HepG2 (cell line): ENCODE results near the gene DPH2. TPM values are rescaled to one million over a fixed set of nuclear protein-coding genes. Genes with fewer than 3 reads are reported as not detected.

Experiments used
- BORCS8-MEF2B ChIP-seq: sonication (generic); formaldehyde crosslinking; IDR thresholded peaks from 2 replicates; pipeline ENCODE4 v1.8.0; 2022; ENCODE audit warnings: mild to moderate bottlenecking, missing genetic modification reagents
- GATAD1 ChIP-seq: IDR thresholded peaks from 2 replicates; pipeline ENCODE4 v1.6.1; 2016; ENCODE audit warnings: missing genetic modification reagents, missing compliant biosample characterization
- HCFC1 ChIP-seq: fragments of 150-350 bp; IDR thresholded peaks from 2 replicates; pipeline ENCODE4 v1.6.1; 2014; ENCODE audit warnings: low read depth, low read length
- HDAC1 ChIP-seq: sonication (generic); formaldehyde crosslinking; IDR thresholded peaks from 2 replicates; pipeline ENCODE4 v1.5.1; 2020; ENCODE audit warnings: mild to moderate bottlenecking, missing genetic modification reagents
- KLF6 ChIP-seq: IDR thresholded peaks from 2 replicates; pipeline ENCODE4 v1.8.0; 2016; ENCODE audit warnings: missing biosample characterization, missing genetic modification reagents
- KMT2A ChIP-seq: sonication (generic); formaldehyde crosslinking; IDR thresholded peaks from 2 replicates; pipeline ENCODE4 v1.4.0; 2020; ENCODE audit warnings: missing genetic modification reagents
- NFE2L1 ChIP-seq: sonication (generic); formaldehyde crosslinking; IDR thresholded peaks from 2 replicates; pipeline ENCODE4 v1.4.0; 2020; ENCODE audit warnings: missing genetic modification reagents, mild to moderate bottlenecking, borderline replicate concordance
- NR2C2 ChIP-seq: sonication (generic); formaldehyde crosslinking; IDR thresholded peaks from 2 replicates; pipeline ENCODE4 v1.4.0; 2020; ENCODE audit warnings: missing genetic modification reagents, mild to moderate bottlenecking, moderate library complexity, borderline replicate concordance
- SALL1 ChIP-seq: sonication (generic); formaldehyde crosslinking; IDR thresholded peaks from 2 replicates; pipeline ENCODE4 v1.8.0; 2022; ENCODE audit warnings: mild to moderate bottlenecking, missing genetic modification reagents
- ZFP37 ChIP-seq: sonication (generic); formaldehyde crosslinking; IDR thresholded peaks from 2 replicates; pipeline ENCODE4 v1.4.0; 2020; ENCODE audit warnings: missing genetic modification reagents, borderline replicate concordance
- ZFX ChIP-seq: sonication (generic); formaldehyde crosslinking; IDR thresholded peaks from 2 replicates; pipeline ENCODE4 v1.4.0; 2020; ENCODE audit warnings: mild to moderate bottlenecking, low read depth, missing genetic modification reagents, moderate library complexity
- ZNF17 ChIP-seq: sonication (generic); formaldehyde crosslinking; IDR thresholded peaks from 2 replicates; pipeline ENCODE4 v1.5.0; 2020; ENCODE audit warnings: mild to moderate bottlenecking, missing genetic modification reagents
- ZNF382 ChIP-seq: sonication (generic); formaldehyde crosslinking; IDR thresholded peaks from 2 replicates; pipeline ENCODE4 v1.5.0; 2020; ENCODE audit warnings: missing genetic modification reagents, mild to moderate bottlenecking, borderline replicate concordance
- ZNF484 ChIP-seq: sonication (generic); formaldehyde crosslinking; IDR thresholded peaks from 2 replicates; pipeline ENCODE4 v1.5.1; 2020; ENCODE audit warnings: mild to moderate bottlenecking, low read depth, missing genetic modification reagents, borderline replicate concordance
- ZNF567 ChIP-seq: sonication (generic); formaldehyde crosslinking; IDR thresholded peaks from 2 replicates; pipeline ENCODE4 v1.8.1; 2023; ENCODE audit warnings: mild to moderate bottlenecking, missing genetic modification reagents, borderline replicate concordance
- ZNF598 ChIP-seq: sonication (generic); formaldehyde crosslinking; IDR thresholded peaks from 2 replicates; pipeline ENCODE4 v1.5.1; 2020; ENCODE audit warnings: mild to moderate bottlenecking, missing genetic modification reagents, borderline replicate concordance
- ZNF672 ChIP-seq: sonication (generic); formaldehyde crosslinking; IDR thresholded peaks from 2 replicates; pipeline ENCODE4 v1.8.1; 2022; ENCODE audit warnings: missing genetic modification reagents
- ZNF7 ChIP-seq: IDR thresholded peaks from 2 replicates; pipeline ENCODE4 v1.6.1; 2016; ENCODE audit warnings: missing biosample characterization, missing genetic modification reagents
- ZNF83 ChIP-seq: sonication (generic); formaldehyde crosslinking; IDR thresholded peaks from 2 replicates; pipeline ENCODE4 v1.4.0; 2020; ENCODE audit warnings: missing genetic modification reagents, mild to moderate bottlenecking, borderline replicate concordance
- polyA plus RNA-seq, 8 experiments: library from polyadenylated mRNA; depleted of rRNA in 3 of 8; stranded (reverse) in 7 of 8; unstranded in 1 of 8; fragments of >200 nt; fragmentation: Illumina TruSeq in 4 of 8; extraction: Trizol in 4 of 8; gene quantifications; 2 replicates each; pipeline versions ENCODE4 v1.2.1 to v1.2.3, GENCODE V29; 2011 to 2016; ENCODE audit warnings: low read depth in 4 of 8, missing spikeins in 1 of 8, mixed read lengths in 1 of 8; ENCODE audit not compliant: insufficient read depth in 1 of 8
- total RNA-seq, 5 experiments: library from RNA; depleted of rRNA; stranded (reverse); fragments of >200 nt; fragmentation: Illumina TruSeq; extraction: Trizol; gene quantifications; 2 replicates each; pipeline ENCODE4 v1.2.3, GENCODE V29; 2016; ENCODE audit warnings: low read depth in 1 of 5
- TF ChIP-seq, protein P1 (sequence below): sonication (generic); formaldehyde crosslinking; conservative IDR thresholded peaks from 2 replicates; pipeline ENCODE4 v1.4.0; 2020; ENCODE audit warnings: missing genetic modification reagents
- TF ChIP-seq, protein P2 (sequence below): sonication (generic); formaldehyde crosslinking; IDR thresholded peaks from 2 replicates; pipeline ENCODE4 v1.5.1; 2020; ENCODE audit warnings: missing genetic modification reagents, mild to moderate bottlenecking, borderline replicate concordance
- TF ChIP-seq, protein P3 (sequence below): sonication (generic); formaldehyde crosslinking; IDR thresholded peaks from 2 replicates; pipeline ENCODE4 v1.5.0; 2020; ENCODE audit warnings: mild to moderate bottlenecking, missing genetic modification reagents
- TF ChIP-seq, protein P4 (sequence below): sonication (generic); formaldehyde crosslinking; IDR thresholded peaks from 2 replicates; pipeline ENCODE4 v1.5.0; 2020; ENCODE audit warnings: mild to moderate bottlenecking, missing genetic modification reagents, moderate library complexity
- TF ChIP-seq, protein P5 (sequence below): IDR thresholded peaks from 2 replicates; pipeline ENCODE4 v1.6.1; 2016; ENCODE audit warnings: missing genetic modification reagents, missing compliant biosample characterization

DPH2 gene
- total and polyA plus RNA-seq, 2 of the 13 experiments (the other 11 are each of a cell fraction or from before 2014, with no cell fraction given), result 32.2 to 38.3 TPM

- peak; percentile 90 for TF ChIP-seq GATAD1 (CRISPR knock-in tag)
- TF ChIP-seq ZNF382 (CRISPR knock-in tag), result no peak
- peak; percentile 62; the same call in 1 of the 2 replicates for TF ChIP-seq ZFX (CRISPR knock-in tag)
- no peak for TF ChIP-seq ZNF484 (CRISPR knock-in tag)
- TF ChIP-seq, protein P1, sequence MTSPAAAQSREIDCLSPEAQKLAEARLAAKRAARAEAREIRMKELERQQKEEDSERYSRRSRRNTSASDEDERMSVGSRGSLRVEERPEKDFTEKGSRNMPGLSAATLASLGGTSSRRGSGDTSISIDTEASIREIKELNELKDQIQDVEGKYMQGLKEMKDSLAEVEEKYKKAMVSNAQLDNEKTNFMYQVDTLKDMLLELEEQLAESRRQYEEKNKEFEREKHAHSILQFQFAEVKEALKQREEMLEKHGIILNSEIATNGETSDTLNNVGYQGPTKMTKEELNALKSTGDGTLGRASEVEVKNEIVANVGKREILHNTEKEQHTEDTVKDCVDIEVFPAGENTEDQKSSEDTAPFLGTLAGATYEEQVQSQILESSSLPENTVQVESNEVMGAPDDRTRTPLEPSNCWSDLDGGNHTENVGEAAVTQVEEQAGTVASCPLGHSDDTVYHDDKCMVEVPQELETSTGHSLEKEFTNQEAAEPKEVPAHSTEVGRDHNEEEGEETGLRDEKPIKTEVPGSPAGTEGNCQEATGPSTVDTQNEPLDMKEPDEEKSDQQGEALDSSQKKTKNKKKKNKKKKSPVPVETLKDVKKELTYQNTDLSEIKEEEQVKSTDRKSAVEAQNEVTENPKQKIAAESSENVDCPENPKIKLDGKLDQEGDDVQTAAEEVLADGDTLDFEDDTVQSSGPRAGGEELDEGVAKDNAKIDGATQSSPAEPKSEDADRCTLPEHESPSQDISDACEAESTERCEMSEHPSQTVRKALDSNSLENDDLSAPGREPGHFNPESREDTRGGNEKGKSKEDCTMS, result no peak
- TF ChIP-seq BORCS8-MEF2B (CRISPR knock-in tag), result no peak
- TF ChIP-seq NFE2L1 (CRISPR knock-in tag), result no peak
- TF ChIP-seq ZNF83 (CRISPR knock-in tag), result no peak
- no peak for TF ChIP-seq ZNF598 (CRISPR knock-in tag)
- 0 out of 2 replicates have a peak, but pooled peaks have one; percentile 38 for TF ChIP-seq KMT2A
- TF ChIP-seq, protein P2, sequence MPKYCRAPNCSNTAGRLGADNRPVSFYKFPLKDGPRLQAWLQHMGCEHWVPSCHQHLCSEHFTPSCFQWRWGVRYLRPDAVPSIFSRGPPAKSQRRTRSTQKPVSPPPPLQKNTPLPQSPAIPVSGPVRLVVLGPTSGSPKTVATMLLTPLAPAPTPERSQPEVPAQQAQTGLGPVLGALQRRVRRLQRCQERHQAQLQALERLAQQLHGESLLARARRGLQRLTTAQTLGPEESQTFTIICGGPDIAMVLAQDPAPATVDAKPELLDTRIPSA (CRISPR knock-in tag), result no peak
- TF ChIP-seq, protein P3, sequence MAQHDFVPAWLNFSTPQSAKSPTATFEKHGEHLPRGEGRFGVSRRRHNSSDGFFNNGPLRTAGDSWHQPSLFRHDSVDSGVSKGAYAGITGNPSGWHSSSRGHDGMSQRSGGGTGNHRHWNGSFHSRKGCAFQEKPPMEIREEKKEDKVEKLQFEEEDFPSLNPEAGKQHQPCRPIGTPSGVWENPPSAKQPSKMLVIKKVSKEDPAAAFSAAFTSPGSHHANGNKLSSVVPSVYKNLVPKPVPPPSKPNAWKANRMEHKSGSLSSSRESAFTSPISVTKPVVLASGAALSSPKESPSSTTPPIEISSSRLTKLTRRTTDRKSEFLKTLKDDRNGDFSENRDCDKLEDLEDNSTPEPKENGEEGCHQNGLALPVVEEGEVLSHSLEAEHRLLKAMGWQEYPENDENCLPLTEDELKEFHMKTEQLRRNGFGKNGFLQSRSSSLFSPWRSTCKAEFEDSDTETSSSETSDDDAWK (CRISPR knock-in tag), result no peak
- no peak for TF ChIP-seq ZFP37
- no peak for TF ChIP-seq ZNF567
- TF ChIP-seq, protein P4, sequence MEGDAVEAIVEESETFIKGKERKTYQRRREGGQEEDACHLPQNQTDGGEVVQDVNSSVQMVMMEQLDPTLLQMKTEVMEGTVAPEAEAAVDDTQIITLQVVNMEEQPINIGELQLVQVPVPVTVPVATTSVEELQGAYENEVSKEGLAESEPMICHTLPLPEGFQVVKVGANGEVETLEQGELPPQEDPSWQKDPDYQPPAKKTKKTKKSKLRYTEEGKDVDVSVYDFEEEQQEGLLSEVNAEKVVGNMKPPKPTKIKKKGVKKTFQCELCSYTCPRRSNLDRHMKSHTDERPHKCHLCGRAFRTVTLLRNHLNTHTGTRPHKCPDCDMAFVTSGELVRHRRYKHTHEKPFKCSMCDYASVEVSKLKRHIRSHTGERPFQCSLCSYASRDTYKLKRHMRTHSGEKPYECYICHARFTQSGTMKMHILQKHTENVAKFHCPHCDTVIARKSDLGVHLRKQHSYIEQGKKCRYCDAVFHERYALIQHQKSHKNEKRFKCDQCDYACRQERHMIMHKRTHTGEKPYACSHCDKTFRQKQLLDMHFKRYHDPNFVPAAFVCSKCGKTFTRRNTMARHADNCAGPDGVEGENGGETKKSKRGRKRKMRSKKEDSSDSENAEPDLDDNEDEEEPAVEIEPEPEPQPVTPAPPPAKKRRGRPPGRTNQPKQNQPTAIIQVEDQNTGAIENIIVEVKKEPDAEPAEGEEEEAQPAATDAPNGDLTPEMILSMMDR (CRISPR knock-in tag), result peak; percentile 40
- peak; percentile 40; the same call in 1 of the 2 replicates for TF ChIP-seq SALL1 (CRISPR knock-in tag)
- TF ChIP-seq ZNF7, result no peak
- TF ChIP-seq HDAC1, result peak; percentile 90
- peak; percentile 99 for TF ChIP-seq NR2C2
- TF ChIP-seq ZNF17, result no peak
- peak; percentile 92 for TF ChIP-seq HCFC1
- TF ChIP-seq ZNF672 (CRISPR knock-in tag), result no peak
- TF ChIP-seq, protein P5, sequence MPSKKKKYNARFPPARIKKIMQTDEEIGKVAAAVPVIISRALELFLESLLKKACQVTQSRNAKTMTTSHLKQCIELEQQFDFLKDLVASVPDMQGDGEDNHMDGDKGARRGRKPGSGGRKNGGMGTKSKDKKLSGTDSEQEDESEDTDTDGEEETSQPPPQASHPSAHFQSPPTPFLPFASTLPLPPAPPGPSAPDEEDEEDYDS (CRISPR knock-in tag), result no peak
- TF ChIP-seq KLF6 (CRISPR knock-in tag), result no peak
Observed at GRCh38 chr1:43969746-43970466, at the start of gene DPH2 (continued).
